Neural cell (in vitro differentiated cells): ENCODE data around the gene ANKRD40. TPM values are rescaled to one million over a fixed set of nuclear protein-coding genes. Genes with fewer than 3 reads are reported as not detected.

Experiments used
- H2AFZ ChIP-seq: fragments of 200-600, 300-800 bp; sonication (generic), shearing (Covaris generic); 2 replicates; pipeline ENCODE4 v1.6.0; 2014; ENCODE audit warnings: low read depth, mild to moderate bottlenecking, antibody characterized with exemption, low read length, moderate library complexity
- H3F3A ChIP-seq: fragments of 200-600 bp; shearing (Covaris generic); 2 replicates; pipeline ENCODE4 v1.6.1; 2016; ENCODE audit warnings: mild to moderate bottlenecking, moderate library complexity, mixed read lengths, antibody characterized with exemption, low read length; ENCODE audit not compliant: insufficient read depth, poor library complexity, severe bottlenecking
- H3K27ac ChIP-seq: fragments of 200-600, 300-800 bp; sonication (generic), shearing (Covaris generic); 2 replicates; pipeline ENCODE4 v1.5.1; 2014; ENCODE audit warnings: mild to moderate bottlenecking, low read length, moderate library complexity
- H3K27me3 ChIP-seq: fragments of 300-800, 200-600 bp; sonication (generic), shearing (Covaris generic); 2 replicates; pipeline ENCODE4 v1.6.0; 2014; ENCODE audit warnings: mild to moderate bottlenecking, low read depth, low read length, moderate library complexity; ENCODE audit not compliant: insufficient read depth
- H3K36me3 ChIP-seq: fragments of 300-800, 200-600 bp; sonication (generic), shearing (Covaris generic); 2 replicates; pipeline ENCODE4 v1.5.1; 2014; ENCODE audit warnings: mild to moderate bottlenecking, antibody characterized with exemption, low read length, moderate library complexity; ENCODE audit not compliant: insufficient read depth
- H3K4me2 ChIP-seq: fragments of 300-800, 200-600 bp; sonication (generic), shearing (Covaris generic); 2 replicates; pipeline ENCODE4 v1.6.0; 2014; ENCODE audit warnings: mild to moderate bottlenecking, low read length
- H3K4me3 ChIP-seq: fragments of 300-800, 200-600 bp; sonication (generic), shearing (Covaris generic); 2 replicates; pipeline ENCODE4 v1.5.1; 2014; ENCODE audit warnings: mild to moderate bottlenecking, low read length, moderate library complexity
- H3K79me2 ChIP-seq: fragments of 200-600 bp; shearing (Covaris generic); replicated peaks from 2 replicates; pipeline ENCODE4 v1.6.0; 2014; ENCODE audit warnings: mild to moderate bottlenecking, low read length, moderate library complexity; ENCODE audit not compliant: insufficient read depth
- H3K9ac ChIP-seq: fragments of 300-800, 200-600 bp; sonication (generic), shearing (Covaris generic); 2 replicates; pipeline ENCODE4 v1.6.1; 2016; ENCODE audit warnings: mild to moderate bottlenecking, low read length, mixed read lengths
- H3K9me2 ChIP-seq: fragments of 200-600 bp; shearing (Covaris generic); 2 replicates; pipeline ENCODE4 v1.6.1; 2016; ENCODE audit warnings: mild to moderate bottlenecking, low read length, mixed read lengths; ENCODE audit not compliant: insufficient read depth
- H3K9me3 ChIP-seq: fragments of 200-600, 300-800 bp; sonication (generic), shearing (Covaris generic); 2 replicates; pipeline ENCODE4 v1.6.1; 2016; ENCODE audit warnings: mild to moderate bottlenecking, mixed run types, low read length, moderate library complexity, mixed read lengths
- H4K20me1 ChIP-seq: fragments of 200-600 bp; shearing (Covaris generic); 2 replicates; pipeline ENCODE4 v1.6.1; 2016; ENCODE audit warnings: mild to moderate bottlenecking, mixed run types; ENCODE audit not compliant: insufficient read depth
- EP300 ChIP-seq: fragments of 450-650 bp; conservative IDR thresholded peaks from 2 replicates; pipeline ENCODE4 v1.6.1; 2014; ENCODE audit warnings: antibody characterized with exemption, mild to moderate bottlenecking, moderate library complexity; ENCODE audit not compliant: poor library complexity, severe bottlenecking
- EZH2 ChIP-seq: fragments of 200-600, 300-800 bp; shearing (Covaris generic), sonication (generic); IDR thresholded peaks from 2 replicates; pipeline ENCODE4 v1.6.1; 2014; ENCODE audit warnings: antibody characterized with exemption, low read length, borderline replicate concordance, mild to moderate bottlenecking; ENCODE audit not compliant: insufficient read depth, poor library complexity, severe bottlenecking
- MXI1 ChIP-seq: fragments of 450-650 bp; conservative IDR thresholded peaks from 2 replicates; pipeline ENCODE4 v1.6.1; 2014; ENCODE audit warnings: antibody characterized with exemption, mild to moderate bottlenecking; ENCODE audit not compliant: poor library complexity, severe bottlenecking
- POLR2AphosphoS5 ChIP-seq: IDR thresholded peaks from 2 replicates; pipeline ENCODE4 v1.6.1; 2012
- RAD21 ChIP-seq: fragments of 450-650 bp; conservative IDR thresholded peaks from 2 replicates; pipeline ENCODE4 v1.6.1; 2014; ENCODE audit warnings: antibody characterized with exemption, mild to moderate bottlenecking, moderate library complexity
- REST ChIP-seq: IDR thresholded peaks from 2 replicates; pipeline ENCODE4 v1.6.1; 2012; ENCODE audit warnings: borderline replicate concordance
- SMC3 ChIP-seq: fragments of 450-650 bp; conservative IDR thresholded peaks from 2 replicates; pipeline ENCODE4 v1.6.1; 2014; ENCODE audit warnings: antibody characterized with exemption, mild to moderate bottlenecking, moderate library complexity; ENCODE audit not compliant: poor library complexity
- TAF1 ChIP-seq: IDR thresholded peaks from 2 replicates; pipeline ENCODE4 v1.6.1; 2012; ENCODE audit warnings: low read depth
- polyA minus RNA-seq: library from RNA; depleted of rRNA, polyadenylated mRNA; stranded (reverse); fragments of >200 nt; gene quantifications from 2 replicates; pipeline ENCODE4 v1.2.3, GENCODE V29; 2014
- polyA plus RNA-seq: library from polyadenylated mRNA; depleted of rRNA; stranded (reverse); fragments of >200 nt; gene quantifications from 2 replicates; pipeline ENCODE4 v1.2.3, GENCODE V29; 2014
- TF ChIP-seq, protein P1 (sequence below): fragments of 450-650 bp; IDR thresholded peaks from 2 replicates; pipeline ENCODE4 v1.5.1; 2014; ENCODE audit warnings: antibody characterized with exemption, mild to moderate bottlenecking, moderate library complexity; ENCODE audit not compliant: poor library complexity, severe bottlenecking

ANKRD40 gene
- 15.2 and 16.1 TPM in 2 replicates for polyA plus RNA-seq
- polyA minus RNA-seq: 20.0 and 23.6 TPM in 2 replicates

DNA sequence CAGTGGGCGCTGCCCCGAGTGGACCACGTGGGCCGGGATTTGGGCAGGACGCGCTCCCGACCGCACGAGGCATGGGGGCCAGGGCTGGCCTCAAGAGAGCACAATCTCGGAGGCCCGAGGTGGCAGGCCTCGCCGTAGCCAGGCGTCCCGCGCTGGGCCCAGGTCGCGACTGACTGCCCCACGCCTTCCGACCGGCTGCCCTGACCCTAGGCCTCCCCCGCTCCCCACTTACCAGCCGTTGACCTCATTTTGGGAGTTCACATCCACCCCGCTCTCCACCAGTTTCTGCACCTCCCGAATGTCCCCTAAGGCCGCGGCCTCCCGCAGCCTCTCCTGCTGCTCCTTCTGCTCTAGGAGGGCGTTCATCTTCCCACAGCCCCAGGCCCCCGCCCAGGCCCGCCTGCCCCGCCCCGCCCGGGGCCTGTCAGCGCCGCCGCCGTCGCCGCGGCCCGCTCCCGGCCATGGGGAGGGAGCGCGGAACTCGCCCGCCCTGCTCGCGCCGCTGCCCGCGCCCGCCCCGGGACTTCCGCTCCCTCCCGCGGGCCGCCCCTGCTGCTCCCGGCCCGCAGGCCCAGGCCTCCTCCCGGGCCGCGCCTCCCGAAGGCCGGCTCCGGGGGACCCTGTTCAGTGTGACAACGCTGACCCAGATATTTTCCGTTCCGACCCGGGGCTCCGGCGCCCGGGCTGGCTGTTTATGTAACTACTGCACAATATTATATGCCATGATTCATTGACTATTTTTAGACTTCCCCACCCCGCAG is at the start of gene ANKRD40:
ANKRD40 (minus strand) TSS at position 626 of the 761 bp plus-strand sequence; CDS start at position 366, 260 bp downstream.
- no peaks in the 10 kb centered on the region for H3K9me2 ChIP-seq
- no peaks in the 10 kb centered on the region for H3K9me3 ChIP-seq
- H3K27ac ChIP-seq: peak within 1 kb of the TSS; percentile 92
- peaks cover 33% of the 10 kb centered on the region for H3K79me2 ChIP-seq
- no peaks in the 10 kb centered on the region for H3F3A ChIP-seq
- peak within 1 kb of the TSS; percentile 99 for H3K4me2 ChIP-seq
- H4K20me1 ChIP-seq: no peaks in the 10 kb centered on the region
- H3K4me3 ChIP-seq: peak within 1 kb of the TSS; percentile 90
- peak within 1 kb of the TSS; percentile 95 for H3K9ac ChIP-seq
- H2AFZ ChIP-seq: peak within 1 kb of the TSS; percentile 77
- no peaks in the 10 kb centered on the region for H3K36me3 ChIP-seq
- no peaks in the 10 kb centered on the region for H3K27me3 ChIP-seq
- TF ChIP-seq REST (peak; percentile 21), MXI1 (peak; percentile 54), RAD21 (peak; percentile 19), POLR2AphosphoS5 (peak; percentile 59), EP300 (peak; percentile 55), EZH2 (no peak), TAF1 (peak; percentile 65), SMC3 (no peak)
- TF ChIP-seq, protein P1, sequence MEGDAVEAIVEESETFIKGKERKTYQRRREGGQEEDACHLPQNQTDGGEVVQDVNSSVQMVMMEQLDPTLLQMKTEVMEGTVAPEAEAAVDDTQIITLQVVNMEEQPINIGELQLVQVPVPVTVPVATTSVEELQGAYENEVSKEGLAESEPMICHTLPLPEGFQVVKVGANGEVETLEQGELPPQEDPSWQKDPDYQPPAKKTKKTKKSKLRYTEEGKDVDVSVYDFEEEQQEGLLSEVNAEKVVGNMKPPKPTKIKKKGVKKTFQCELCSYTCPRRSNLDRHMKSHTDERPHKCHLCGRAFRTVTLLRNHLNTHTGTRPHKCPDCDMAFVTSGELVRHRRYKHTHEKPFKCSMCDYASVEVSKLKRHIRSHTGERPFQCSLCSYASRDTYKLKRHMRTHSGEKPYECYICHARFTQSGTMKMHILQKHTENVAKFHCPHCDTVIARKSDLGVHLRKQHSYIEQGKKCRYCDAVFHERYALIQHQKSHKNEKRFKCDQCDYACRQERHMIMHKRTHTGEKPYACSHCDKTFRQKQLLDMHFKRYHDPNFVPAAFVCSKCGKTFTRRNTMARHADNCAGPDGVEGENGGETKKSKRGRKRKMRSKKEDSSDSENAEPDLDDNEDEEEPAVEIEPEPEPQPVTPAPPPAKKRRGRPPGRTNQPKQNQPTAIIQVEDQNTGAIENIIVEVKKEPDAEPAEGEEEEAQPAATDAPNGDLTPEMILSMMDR: no peak

DNA sequence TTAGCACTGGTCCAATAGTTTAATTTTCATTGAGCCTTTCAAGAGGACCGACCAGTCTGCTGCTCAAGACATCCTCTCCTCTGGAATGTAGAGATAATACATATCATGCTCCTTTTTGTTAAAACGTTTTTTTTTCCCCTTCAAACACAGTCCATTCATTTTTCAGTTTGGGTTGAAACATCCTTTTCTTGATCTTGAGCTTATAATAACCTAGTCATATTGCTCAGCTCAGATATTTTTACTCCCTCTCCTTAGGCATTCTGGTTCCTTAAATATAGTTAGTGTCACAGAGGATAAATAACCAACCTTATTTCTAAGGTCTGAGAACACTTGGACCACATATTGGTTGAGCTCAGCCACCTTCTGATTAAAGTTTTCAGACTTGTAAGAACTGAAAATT is 46.8 kb upstream of the ANKRD40 start:
- no peaks in the 10 kb centered on the region for H3K9me2 ChIP-seq
- H3K27ac ChIP-seq: no peak overlapping the region
- no peaks in the 10 kb centered on the region for H3K36me3 ChIP-seq
- no peak overlapping the region for H3K9ac ChIP-seq
- H3K4me3 ChIP-seq: no peak overlapping the region
- no peaks in the 10 kb centered on the region for H4K20me1 ChIP-seq
- H3K4me2 ChIP-seq: no peak overlapping the region
- no peaks in the 10 kb centered on the region for H3K9me3 ChIP-seq
- H3K79me2 ChIP-seq: no peaks in the 10 kb centered on the region
- TF ChIP-seq MXI1 (no peak), SMC3 (no peak), EZH2 (no peak), POLR2AphosphoS5 (no peak), RAD21 (no peak), EP300 (no peak), TAF1 (no peak), REST (no peak)
- TF ChIP-seq, protein P1: no peak
- H3K27me3 ChIP-seq: no peaks in the 10 kb centered on the region
- no peak overlapping the region for H2AFZ ChIP-seq
- peaks cover 4% of the 10 kb centered on the region for H3F3A ChIP-seq
